B cell (primary cell): ENCODE results near the gene DNTT.

ENCODE experiments used
- CTCF ChIP-seq: fragments of 200-600 bp; IDR thresholded peaks from one replicate; pipeline ENCODE4 v1.8.0; 2022; ENCODE audit warnings: antibody characterized with exemption, mild to moderate bottlenecking
- EZH2 ChIP-seq: IDR thresholded peaks from 2 replicates; pipeline ENCODE4 v1.6.1; 2012; ENCODE audit warnings: borderline replicate concordance, low read depth, mild to moderate bottlenecking, moderate library complexity, low read length; ENCODE audit not compliant: insufficient read depth, poor library complexity, severe bottlenecking

DNA sequence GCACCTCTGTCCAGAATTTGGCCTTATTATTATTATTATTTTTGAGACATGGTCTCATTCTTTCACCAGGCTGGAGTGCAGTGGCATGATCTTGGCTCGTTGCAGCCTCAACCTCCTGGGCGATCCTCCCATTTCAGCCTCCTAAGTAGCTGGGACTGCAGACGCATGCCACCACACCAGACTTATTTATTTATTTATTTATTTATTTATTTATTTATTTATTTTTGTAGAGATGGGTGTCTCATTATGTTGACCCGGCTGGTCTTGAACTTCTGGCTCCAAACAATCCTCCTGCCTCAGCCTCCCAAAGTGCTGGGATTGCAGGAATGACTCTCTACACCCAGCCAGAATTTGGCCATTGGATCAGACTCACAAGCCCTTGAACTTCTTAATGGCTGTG is 39.3 kb upstream of the DNTT start:
- TF ChIP-seq CTCF (no peak), EZH2 (no peak)
